Peyer's patch (tissue), 4 donors: ENCODE measurements around the gene UBAP1. TPM values are rescaled to one million over a fixed set of nuclear protein-coding genes. Genes with fewer than 3 reads are reported as not detected.
"Not testable (repeated sequence)": the region's sequence is repeated elsewhere in the genome, so short reads cannot be mapped to it uniquely, and the experiment has no call there.

Source experiments
- DNase-seq, 3 donors: peaks; one replicate each; pipeline ENCODE4 v3.0.0-alpha.2; 2017 to 2019
- H3K27ac ChIP-seq, 4 donors: fragments of 200-600 bp; sonication (generic); one replicate each; pipeline ENCODE4 v1.5.1; 2016 to 2019
- H3K27me3 ChIP-seq, 2 donors: fragments of 200-600 bp; sonication (generic); one replicate each; pipeline ENCODE4 v1.5.1; 2019
- H3K36me3 ChIP-seq, 3 donors: fragments of 200-600 bp; sonication (generic); one replicate each; pipeline ENCODE4 v1.5.1; 2016 to 2019
- H3K4me1 ChIP-seq, 4 donors: fragments of 200-600 bp; sonication (generic); one replicate each; pipeline ENCODE4 v1.5.1; 2016 to 2019
- H3K4me3 ChIP-seq, 4 donors: fragments of 200-600 bp; sonication (generic); 1 replicate in 3 of 4; 2 replicates in 1 of 4; pipeline ENCODE4 v1.5.1; 2016 to 2019; ENCODE audit warnings: mild to moderate bottlenecking in 1 of 4
- H3K9me3 ChIP-seq, 4 donors: fragments of 200-600 bp; sonication (generic); one replicate each; pipeline ENCODE4 v1.5.1; 2016 to 2019; ENCODE audit warnings: mild to moderate bottlenecking in 1 of 4
- CTCF ChIP-seq, 6 experiments: fragments of 450-650 bp in 4 of 6; fragments of 200-600 bp in 2 of 6; sonication (generic) in 1 of 6; IDR thresholded peaks; one replicate each; pipeline ENCODE4 v1.5.1; 2017 to 2019; ENCODE audit warnings: antibody characterized with exemption in 6 of 6, mild to moderate bottlenecking in 3 of 6, moderate library complexity in 1 of 6
- POLR2A ChIP-seq, 2 donors: fragments of 450-650 bp; IDR thresholded peaks; one replicate each; pipeline ENCODE4 v1.5.1; 2017; ENCODE audit warnings: antibody characterized with exemption in 2 of 2, mild to moderate bottlenecking in 2 of 2, moderate library complexity in 2 of 2
- total RNA-seq, 4 donors: library from RNA; depleted of rRNA; stranded (reverse); fragments of >200 nt; gene quantifications; one replicate each; pipeline ENCODE4 v1.1.0, GENCODE V29; 2016

The UBAP1 gene
- total RNA-seq, 4 donors from 2014 or later, result 19.8 to 40.2 (median 31.6) TPM

- H3K27ac ChIP-seq, result no peak overlapping the region
- no peak overlapping the region for H3K4me3 ChIP-seq
- H3K4me1 ChIP-seq, result no peaks in the 10 kb centered on the region
- no peaks in the 10 kb centered on the region for H3K27me3 ChIP-seq
- H3K36me3 ChIP-seq, result no peaks in the 10 kb centered on the region
- no peaks in the 10 kb centered on the region for H3K9me3 ChIP-seq
- TF ChIP-seq CTCF (IDR thresholded peaks at IDR 0.05) (no peak), POLR2A (IDR thresholded peaks at IDR 0.05) (no peak)
- no peak for DNase-seq
Measured at GRCh38 chr9:34262971-34263370, 84.1 kb downstream of the UBAP1 start.

- H3K4me1 ChIP-seq, result no peaks in the 10 kb centered on the region
- no peaks in the 10 kb centered on the region for H3K27me3 ChIP-seq
- no peak for DNase-seq
- TF ChIP-seq POLR2A (IDR thresholded peaks at IDR 0.05) (no peak), CTCF (IDR thresholded peaks at IDR 0.05) (no peak)
- H3K27ac ChIP-seq, result no peak overlapping the region
- H3K36me3 ChIP-seq, result no peaks in the 10 kb centered on the region
- no peak overlapping the region for H3K4me3 ChIP-seq
- no peaks in the 10 kb centered on the region for H3K9me3 ChIP-seq
Measured at GRCh38 chr9:34267660-34268059, 88.8 kb downstream of the UBAP1 start.

GRCh38 chr9:34271265-34272006 lies 92.6 kb downstream of the UBAP1 start:
- Histone ChIP-seq H3K4me1 (no peaks in the 10 kb centered on the region), H3K9me3 (no peaks in the 10 kb centered on the region), H3K27me3 (no peaks in the 10 kb centered on the region), H3K27ac (no peak overlapping the region), H3K4me3 (no peak overlapping the region), H3K36me3 (no peaks in the 10 kb centered on the region)
- TF ChIP-seq POLR2A (IDR thresholded peaks at IDR 0.05) (no peak), CTCF (IDR thresholded peaks at IDR 0.05) (no peak)
- DNase-seq, result no peak

GRCh38 chr9:34272101-34272541 lies 93.3 kb downstream of the UBAP1 start:
- Histone ChIP-seq H3K27ac (no peak overlapping the region), H3K27me3 (no peaks in the 10 kb centered on the region), H3K36me3 (no peaks in the 10 kb centered on the region), H3K4me3 (no peak overlapping the region), H3K4me1 (no peaks in the 10 kb centered on the region), H3K9me3 (no peaks in the 10 kb centered on the region)
- TF ChIP-seq POLR2A (IDR thresholded peaks at IDR 0.05) (no peak), CTCF (IDR thresholded peaks at IDR 0.05) (no peak)
- no peak for DNase-seq

- not testable (repeated sequence) for H3K36me3 ChIP-seq, H3K27me3 ChIP-seq, H3K4me1 ChIP-seq, H3K4me3 ChIP-seq, H3K27ac ChIP-seq, H3K9me3 ChIP-seq, DNase-seq
Measured at GRCh38 chr9:34273588-34273987, 94.7 kb downstream of the UBAP1 start.

GRCh38 chr9:34275811-34276210 lies 97.0 kb downstream of the UBAP1 start:
- no peak for DNase-seq
- no peak overlapping the region for H3K27ac ChIP-seq
- TF ChIP-seq CTCF (IDR thresholded peaks at IDR 0.05) (no peak), POLR2A (IDR thresholded peaks at IDR 0.05) (no peak)
- no peaks in the 10 kb centered on the region for H3K27me3 ChIP-seq
- H3K9me3 ChIP-seq, result no peaks in the 10 kb centered on the region
- no peaks in the 10 kb centered on the region for H3K36me3 ChIP-seq
- H3K4me3 ChIP-seq, result no peak overlapping the region
- H3K4me1 ChIP-seq, result no peaks in the 10 kb centered on the region
